Keratinocyte (primary cell): Measurements from ENCODE around the gene HAP1.

ENCODE experiments used
- CTCF ChIP-seq, 3 experiments: IDR thresholded peaks in 1 of 3; conservative IDR thresholded peaks in 1 of 3; optimal IDR thresholded peaks in 1 of 3; 2 replicates in 2 of 3; 3 replicates in 1 of 3; pipeline versions ENCODE3 to v1.5.1; 2011; ENCODE audit warnings: low read length in 3 of 3, mild to moderate bottlenecking in 3 of 3, moderate library complexity in 2 of 3, control low read depth in 1 of 3, inconsistent platforms in 1 of 3; ENCODE audit not compliant: insufficient read depth in 2 of 3; ENCODE audit errors: extremely low read depth in 1 of 3
- EZH2 ChIP-seq: IDR thresholded peaks from one replicate; pipeline ENCODE4 v1.6.1; 2012; ENCODE audit warnings: inconsistent platforms, mild to moderate bottlenecking, low read length, moderate library complexity

- TF ChIP-seq CTCF (optimal IDR thresholded peaks at IDR 0.05 in 1 of 3, IDR thresholded peaks at IDR 0.05 in 1 of 3, conservative IDR thresholded peaks at IDR 0.05 in 1 of 3; ENCODE audit: extremely low read depth in 1 of 3, insufficient read depth in 2 of 3, low read length in 3 of 3) (peak; percentile 31 to 71 (median 42)), EZH2 (no peak)
Measured at GRCh38 chr17:41687828-41688640, 46.4 kb downstream of the HAP1 start.
